ENCODE data around the gene SOCS6.

The SOCS6 gene

GRCh38 chr18:70280007-70280925 lies 8.6 kb upstream of the SOCS6 start:
- H3K9ac ChIP-seq (ENCODE audit: low read length), result no peak overlapping the region
- H3K4me1 ChIP-seq (ENCODE audit: low read length), result no peaks in the 10 kb centered on the region
- no peak overlapping the region for H3K4me2 ChIP-seq (ENCODE audit: low read depth, low read length)
- H3K27me3 ChIP-seq (replicated peaks; ENCODE audit: insufficient read depth, low read length), result no peaks in the 10 kb centered on the region
- no peaks in the 10 kb centered on the region for H3F3A ChIP-seq (ENCODE audit: insufficient read depth, low read length)
- no peak for DNase-seq
- H2AFZ ChIP-seq (ENCODE audit: low read length), result no peak overlapping the region
- no peaks in the 10 kb centered on the region for H3K79me2 ChIP-seq (ENCODE audit: low read length)
- no peak overlapping the region for H3K4me3 ChIP-seq (ENCODE audit: low read length)
- no peak overlapping the region for H3K27ac ChIP-seq (ENCODE audit: low read length)
- H3K9me2 ChIP-seq (replicated peaks; ENCODE audit: insufficient read depth, low read length), result no peaks in the 10 kb centered on the region
- no peaks in the 10 kb centered on the region for H3K36me3 ChIP-seq (replicated peaks; ENCODE audit: insufficient read depth, low read length)
- H3K9me3 ChIP-seq (replicated peaks; ENCODE audit: insufficient read depth, low read length), result no peaks in the 10 kb centered on the region
- TF ChIP-seq EZH2phosphoT487 (IDR thresholded peaks at IDR 0.05; ENCODE audit: low read length), result no peak
- no peaks in the 10 kb centered on the region for H4K20me1 ChIP-seq (ENCODE audit: insufficient read depth, low read length)

- Histone ChIP-seq H3K4me3 (ENCODE audit: low read length) (no peak overlapping the region), H2AFZ (ENCODE audit: low read length) (no peak overlapping the region)
Observed at GRCh38 chr18:70284976-70285620, 3.7 kb upstream of the SOCS6 start.

GRCh38 chr18:70287731-70288130 lies 1.1 kb upstream of the SOCS6 start:
- Histone ChIP-seq H3K27ac (ENCODE audit: low read length) (no peak overlapping the region), H3K9me2 (replicated peaks; ENCODE audit: insufficient read depth, low read length) (no peaks in the 10 kb centered on the region)

More at GRCh38 chr18:70284976-70285620, 3.7 kb upstream of the SOCS6 start:
- no peak for DNase-seq
- Histone ChIP-seq H3K36me3 (replicated peaks; ENCODE audit: insufficient read depth, low read length) (no peaks in the 10 kb centered on the region), H3K4me1 (ENCODE audit: low read length) (no peaks in the 10 kb centered on the region; the same call in 1 of the 2 replicates), H3K79me2 (ENCODE audit: low read length) (peaks cover 6% of the 10 kb centered on the region), H3K27me3 (replicated peaks; ENCODE audit: insufficient read depth, low read length) (no peaks in the 10 kb centered on the region), H4K20me1 (ENCODE audit: insufficient read depth, low read length) (no peaks in the 10 kb centered on the region), H3K9me3 (replicated peaks; ENCODE audit: insufficient read depth, low read length) (no peaks in the 10 kb centered on the region), H3K9ac (ENCODE audit: low read length) (no peak overlapping the region), H3K9me2 (replicated peaks; ENCODE audit: insufficient read depth, low read length) (no peaks in the 10 kb centered on the region), H3K27ac (ENCODE audit: low read length) (no peak overlapping the region), H3K4me2 (ENCODE audit: low read depth, low read length) (no peak overlapping the region), H3F3A (ENCODE audit: insufficient read depth, low read length) (no peaks in the 10 kb centered on the region)
- no peak for TF ChIP-seq EZH2phosphoT487 (IDR thresholded peaks at IDR 0.05; ENCODE audit: low read length)
- no peak for TF ChIP-seq CTCF (IDR thresholded peaks at IDR 0.05; ENCODE audit: low read length)

More at GRCh38 chr18:70287731-70288130, 1.1 kb upstream of the SOCS6 start:
- no peaks in the 10 kb centered on the region for H4K20me1 ChIP-seq (ENCODE audit: insufficient read depth, low read length)
- no peaks in the 10 kb centered on the region for H3K36me3 ChIP-seq (replicated peaks; ENCODE audit: insufficient read depth, low read length)
- H3K9me3 ChIP-seq (replicated peaks; ENCODE audit: insufficient read depth, low read length), result no peaks in the 10 kb centered on the region
- H3K79me2 ChIP-seq (ENCODE audit: low read length), result peaks cover 32% of the 10 kb centered on the region
- no peak overlapping the region for H3K4me2 ChIP-seq (ENCODE audit: low read depth, low read length)
- H3K9ac ChIP-seq (ENCODE audit: low read length), result no peak overlapping the region
- TF ChIP-seq EZH2 (optimal IDR thresholded peaks at IDR 0.05; ENCODE audit: low read depth, low read length) (no peak), CTCF (IDR thresholded peaks at IDR 0.05; ENCODE audit: low read length) (no peak), EZH2phosphoT487 (IDR thresholded peaks at IDR 0.05; ENCODE audit: low read length) (no peak)
- DNase-seq, result no peak
- no peak overlapping the region for H2AFZ ChIP-seq (ENCODE audit: low read length)
- H3F3A ChIP-seq (ENCODE audit: insufficient read depth, low read length), result no peaks in the 10 kb centered on the region
- no peaks in the 10 kb centered on the region for H3K27me3 ChIP-seq (replicated peaks; ENCODE audit: insufficient read depth, low read length)
- H3K4me3 ChIP-seq (ENCODE audit: low read length), result no peak overlapping the region
- peaks cover 10% of the 10 kb centered on the region for H3K4me1 ChIP-seq (ENCODE audit: low read length)
